B cell (primary cell): ENCODE data around the gene FRS3. TPM values are rescaled to one million over a fixed set of nuclear protein-coding genes. Genes with fewer than 3 reads are reported as not detected.

ENCODE experiments used
- ATAC-seq: fragments of 200-7000 bp; cut with Tn5 transposase; one replicate; pipeline ENCODE4 v1.10.0; 2021; ENCODE audit warnings: low read depth, mild to moderate bottlenecking, moderate number of reproducible peaks, moderate library complexity
- CTCF ChIA-PET: fragments of 350-600 bp; sonication (Branson Sonifier 250); formaldehyde crosslinking; loops from one replicate; lab custom pipeline; 2021; ENCODE audit warnings: antibody characterized with exemption, inconsistent platforms; lab: Charles Lee
- POLR2A ChIA-PET: fragments of 350-600 bp; sonication (Branson Sonifier 250); formaldehyde crosslinking; loops from one replicate; lab custom pipeline; 2021; ENCODE audit warnings: antibody characterized with exemption; lab: Charles Lee
- DNase-seq: peaks from one replicate; pipeline ENCODE4 v3.0.0; 2013
- H2AFZ ChIP-seq: 2 replicates; pipeline ENCODE4 v1.6.1; 2012; ENCODE audit warnings: mild to moderate bottlenecking, low read depth, low read length; ENCODE audit not compliant: insufficient read depth, poor library complexity, severe bottlenecking
- H3K27ac ChIP-seq, 2 donors: 1 replicate in 1 of 2; 2 replicates in 1 of 2; pipeline ENCODE4 v1.5.1; 2012 to 2013; ENCODE audit warnings: low read length in 2 of 2, mild to moderate bottlenecking in 2 of 2, moderate library complexity in 1 of 2
- H3K27me3 ChIP-seq, 4 experiments: fragments of 200-600 bp in 1 of 4; sonication (generic) in 1 of 4; replicated peaks in 1 of 4; 1 replicate in 2 of 4; 2 replicates in 2 of 4; pipeline versions ENCODE4 v1.6.1 to v1.7.0; 2013 to 2016; ENCODE audit warnings: low read length in 3 of 4, mild to moderate bottlenecking in 2 of 4, mixed read lengths in 1 of 4, moderate library complexity in 1 of 4; ENCODE audit not compliant: insufficient read depth in 4 of 4, control insufficient read depth in 3 of 4; ENCODE audit errors: control extremely low read depth in 1 of 4
- H3K36me3 ChIP-seq, 2 experiments: replicated peaks in 1 of 2; 1 replicate in 1 of 2; 2 replicates in 1 of 2; pipeline versions ENCODE4 v1.6.1 to v1.7.1; 2013; ENCODE audit warnings: low read length in 1 of 2; ENCODE audit not compliant: insufficient read depth in 2 of 2, control insufficient read depth in 1 of 2; ENCODE audit errors: control extremely low read depth in 1 of 2, extremely low read depth in 1 of 2
- H3K4me1 ChIP-seq, 2 donors: fragments of 200-600 bp in 1 of 2; sonication (generic) in 1 of 2; 1 replicate in 1 of 2; 2 replicates in 1 of 2; pipeline versions ENCODE4 v1.5.1 to v1.6.1; 2013 to 2017; ENCODE audit warnings: low read length in 2 of 2; ENCODE audit not compliant: control insufficient read depth in 2 of 2, insufficient read depth in 2 of 2
- H3K4me2 ChIP-seq: replicated peaks from 2 replicates; pipeline ENCODE3; 2012; ENCODE audit warnings: mild to moderate bottlenecking, low read depth, low read length; ENCODE audit not compliant: poor library complexity, severe bottlenecking
- H3K4me3 ChIP-seq, 5 experiments: fragments of 200-600 bp in 1 of 5; sonication (generic) in 1 of 5; 1 replicate in 3 of 5; 2 replicates in 2 of 5; pipeline versions ENCODE4 v1.5.1 to v1.7.0; 2011 to 2016; ENCODE audit warnings: low read length in 4 of 5, mild to moderate bottlenecking in 4 of 5, low read depth in 2 of 5, control low read depth in 1 of 5, moderate library complexity in 1 of 5; ENCODE audit not compliant: insufficient read depth in 1 of 5; ENCODE audit errors: control extremely low read depth in 1 of 5, extremely low read depth in 1 of 5
- H3K79me2 ChIP-seq: fragments of 200-600 bp; sonication (generic); one replicate; pipeline ENCODE4 v1.6.0; 2016; ENCODE audit warnings: low read length; ENCODE audit not compliant: control insufficient read depth, insufficient read depth
- H3K9ac ChIP-seq: fragments of 200-600 bp; sonication (generic); 2 replicates; pipeline ENCODE4 v1.6.1; 2017; ENCODE audit warnings: mild to moderate bottlenecking, low read length, moderate library complexity
- H3K9me3 ChIP-seq, 3 donors: one replicate each; pipeline versions ENCODE4 v1.6.1 to v1.7.1; 2013; ENCODE audit warnings: low read length in 2 of 3; ENCODE audit not compliant: control insufficient read depth in 2 of 3, insufficient read depth in 1 of 3; ENCODE audit errors: control extremely low read depth in 1 of 3
- H4K20me1 ChIP-seq: 2 replicates; pipeline ENCODE4 v1.6.0; 2012; ENCODE audit warnings: mild to moderate bottlenecking, low read length; ENCODE audit not compliant: insufficient read depth, control insufficient read depth, poor library complexity, severe bottlenecking
- H3K27ac Mint-ChIP-seq: one replicate; pipeline ENCODE4 v1.8.0; 2021; ENCODE audit warnings: mixed read lengths
- H3K27me3 Mint-ChIP-seq: one replicate; pipeline ENCODE4 v1.8.0; 2021; ENCODE audit warnings: mixed read lengths
- H3K4me1 Mint-ChIP-seq: one replicate; pipeline ENCODE4 v1.8.0; 2021; ENCODE audit warnings: mixed read lengths
- H3K4me3 Mint-ChIP-seq: one replicate; pipeline ENCODE4 v1.8.0; 2021; ENCODE audit warnings: mixed read lengths
- H3K9me3 Mint-ChIP-seq: one replicate; pipeline ENCODE4 v1.8.0; 2022; ENCODE audit warnings: mixed read lengths; ENCODE audit not compliant: insufficient read depth
- EZH2 ChIP-seq: IDR thresholded peaks from 2 replicates; pipeline ENCODE4 v1.6.1; 2012; ENCODE audit warnings: borderline replicate concordance, low read depth, mild to moderate bottlenecking, moderate library complexity, low read length; ENCODE audit not compliant: insufficient read depth, poor library complexity, severe bottlenecking
- WGBS: methylation state at CpG from one replicate; pipeline ENCODE4 v1.1.5; 2013; ENCODE audit warnings: missing lambda C conversion rate; ENCODE audit not compliant: insufficient coverage; 5-methylcytosine and 5-hydroxymethylcytosine counted together
- intact Hi-C: fragments of 100-400 bp; cut with micrococcal nuclease; formaldehyde crosslinking; loops from one replicate; pipeline ENCODE4 v1.10.0; 2022
- polyA plus RNA-seq: library from polyadenylated mRNA; depleted of rRNA; stranded (reverse); fragments of >200 nt; gene quantifications from 2 replicates; pipeline ENCODE4 v1.2.3, GENCODE V29; 2012
- total RNA-seq, 2 donors: library from RNA; stranded (reverse); fragments of 120-200 nt in 1 of 2; gene quantifications; 1 replicate in 1 of 2; 2 replicates in 1 of 2; pipeline versions ENCODE4 v1.2.3 to v1.2.4, GENCODE V29; 2013 to 2022
- TF ChIP-seq, protein P1 (sequence below): fragments of 200-600 bp; IDR thresholded peaks from one replicate; pipeline ENCODE4 v1.8.0; 2022; ENCODE audit warnings: antibody characterized with exemption, mild to moderate bottlenecking

The FRS3 gene
- total and polyA plus RNA-seq, 2 donors (not counting 1 experiment from before 2014, with no cell fraction given), result 9.8 to 12.0 TPM

DNA sequence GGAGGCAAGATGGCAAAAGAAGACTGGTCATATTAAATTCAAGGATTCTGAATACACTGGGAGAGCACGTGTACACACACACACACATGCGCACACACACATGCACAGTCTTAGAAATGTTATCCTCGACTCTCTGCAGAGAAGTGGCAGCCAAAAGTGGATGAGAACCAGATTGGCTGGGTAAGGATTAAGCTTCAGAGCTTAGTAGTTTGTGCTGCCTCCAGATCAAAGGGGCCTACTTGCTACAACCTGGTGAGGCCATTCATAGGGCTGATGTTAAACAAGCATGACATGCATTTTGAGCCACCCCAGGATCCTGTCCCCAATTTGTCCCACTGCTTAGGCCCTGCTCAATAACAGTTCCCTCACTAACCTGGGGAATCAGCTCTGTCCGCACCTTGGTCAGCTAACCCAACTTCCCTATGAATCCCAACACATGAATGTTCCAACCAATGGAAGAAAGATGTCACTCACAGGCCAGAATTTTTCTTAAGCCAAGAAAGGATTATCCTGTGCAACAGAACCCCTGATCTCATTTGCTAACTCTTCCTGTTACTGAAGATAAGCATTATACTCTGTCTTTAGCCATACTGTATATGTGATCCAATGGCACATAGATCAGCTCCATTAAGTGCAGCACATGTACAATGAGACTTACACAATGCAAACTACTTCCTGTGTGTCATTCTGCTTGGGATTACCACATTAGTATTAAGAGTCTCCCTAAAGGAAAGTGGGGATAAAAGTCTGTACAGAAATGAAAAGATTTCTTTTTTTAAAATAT, 38.8 kb upstream of the FRS3 start:
- no peak overlapping the region for H3K27ac ChIP-seq

GRCh38 chr6:41815587-41815986, 35.9 kb upstream of the FRS3 start:
- ATAC-seq (no peak), DNase-seq (no peak)
- Histone ChIP-seq H4K20me1 (no peaks in the 10 kb centered on the region), H3K36me3 (no peaks in the 10 kb centered on the region), H3K4me3 (no peak overlapping the region), H3K9me3 (no peaks in the 10 kb centered on the region), H3K79me2 (no peaks in the 10 kb centered on the region), H2AFZ (no peak overlapping the region), H3K27me3 (no peaks in the 10 kb centered on the region), H3K9ac (no peak overlapping the region), H3K4me1 (no peaks in the 10 kb centered on the region), H3K27ac (no peak overlapping the region), H3K4me2 (no peak overlapping the region)
- POLR2A ChIA-PET, result no interaction called here
- Mint-ChIP-seq H3K27me3 (no peaks in the 10 kb centered on the region), H3K4me3 (no peak overlapping the region), H3K4me1 (no peaks in the 10 kb centered on the region), H3K27ac (no peak overlapping the region), H3K9me3 (no peaks in the 10 kb centered on the region)
- 100% methylated on average over 1 of the region's 1 CpG for WGBS
- intact Hi-C loops, result no loop called here
- TF ChIP-seq EZH2, result no peak
- TF ChIP-seq, protein P1, sequence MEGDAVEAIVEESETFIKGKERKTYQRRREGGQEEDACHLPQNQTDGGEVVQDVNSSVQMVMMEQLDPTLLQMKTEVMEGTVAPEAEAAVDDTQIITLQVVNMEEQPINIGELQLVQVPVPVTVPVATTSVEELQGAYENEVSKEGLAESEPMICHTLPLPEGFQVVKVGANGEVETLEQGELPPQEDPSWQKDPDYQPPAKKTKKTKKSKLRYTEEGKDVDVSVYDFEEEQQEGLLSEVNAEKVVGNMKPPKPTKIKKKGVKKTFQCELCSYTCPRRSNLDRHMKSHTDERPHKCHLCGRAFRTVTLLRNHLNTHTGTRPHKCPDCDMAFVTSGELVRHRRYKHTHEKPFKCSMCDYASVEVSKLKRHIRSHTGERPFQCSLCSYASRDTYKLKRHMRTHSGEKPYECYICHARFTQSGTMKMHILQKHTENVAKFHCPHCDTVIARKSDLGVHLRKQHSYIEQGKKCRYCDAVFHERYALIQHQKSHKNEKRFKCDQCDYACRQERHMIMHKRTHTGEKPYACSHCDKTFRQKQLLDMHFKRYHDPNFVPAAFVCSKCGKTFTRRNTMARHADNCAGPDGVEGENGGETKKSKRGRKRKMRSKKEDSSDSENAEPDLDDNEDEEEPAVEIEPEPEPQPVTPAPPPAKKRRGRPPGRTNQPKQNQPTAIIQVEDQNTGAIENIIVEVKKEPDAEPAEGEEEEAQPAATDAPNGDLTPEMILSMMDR, result no peak
- CTCF ChIA-PET, result interaction anchor here (1.5 kb wide), 1 partner anchor 29 kb away, joined by 3 read pairs; the partner anchor contains the start of gene TOMM6

More for the DNA sequence above, 38.8 kb upstream of the FRS3 start:
- WGBS, result 100% methylated on average over 1 of the region's 4 CpGs
- Histone ChIP-seq H3K4me3 (no peak overlapping the region), H3K79me2 (no peaks in the 10 kb centered on the region), H3K9me3 (no peaks in the 10 kb centered on the region), H4K20me1 (no peaks in the 10 kb centered on the region), H3K36me3 (no peaks in the 10 kb centered on the region), H3K4me2 (no peak overlapping the region), H3K9ac (no peak overlapping the region), H3K4me1 (no peaks in the 10 kb centered on the region), H3K27me3 (no peaks in the 10 kb centered on the region), H2AFZ (no peak overlapping the region)
- H3K27ac Mint-ChIP-seq, result no peak overlapping the region
- intact Hi-C loops, result no loop called here
- no peak for ATAC-seq
- CTCF ChIA-PET, result interaction anchor here (1.2 kb wide), 1 partner anchor 29 kb away, joined by 3 read pairs; no protein-coding TSS in a partner anchor
- H3K4me3 Mint-ChIP-seq, result no peak overlapping the region
- POLR2A ChIA-PET, result no interaction called here
- H3K9me3 Mint-ChIP-seq, result no peaks in the 10 kb centered on the region
- H3K4me1 Mint-ChIP-seq, result no peaks in the 10 kb centered on the region
- H3K27me3 Mint-ChIP-seq, result no peaks in the 10 kb centered on the region
- no peak for DNase-seq
- TF ChIP-seq, protein P1, result no peak
- no peak for TF ChIP-seq EZH2
